Neuronal stem cell (in vitro differentiated cells): ENCODE measurements around the gene NUS1.

ENCODE experiments used
- DNase-seq: peaks from one replicate; pipeline ENCODE4 v3.0.0-alpha.2; 2013; ENCODE audit warnings: low spot score
- H2AFZ ChIP-seq: one replicate; pipeline ENCODE4 v1.6.1; 2013; ENCODE audit warnings: mild to moderate bottlenecking, low read length, inconsistent platforms
- H2AK5ac ChIP-seq: 2 replicates; pipeline ENCODE4 v1.6.1; 2013; ENCODE audit warnings: low read depth, mild to moderate bottlenecking, inconsistent platforms, low read length, moderate library complexity, mixed read lengths
- H2BK120ac ChIP-seq: 2 replicates; pipeline ENCODE4 v1.6.1; 2013; ENCODE audit warnings: low read depth, mild to moderate bottlenecking, inconsistent platforms, low read length, moderate library complexity, mixed read lengths
- H2BK12ac ChIP-seq: one replicate; pipeline ENCODE4 v1.6.1; 2013; ENCODE audit warnings: low read length, inconsistent platforms
- H2BK15ac ChIP-seq: 2 replicates; pipeline ENCODE4 v1.6.1; 2013; ENCODE audit warnings: mild to moderate bottlenecking, low read length, inconsistent platforms, mixed read lengths
- H2BK5ac ChIP-seq: one replicate; pipeline ENCODE4 v1.6.1; 2013; ENCODE audit warnings: inconsistent platforms, mild to moderate bottlenecking, low read length, moderate library complexity
- H3K14ac ChIP-seq: one replicate; pipeline ENCODE4 v1.6.1; 2013; ENCODE audit warnings: low read length, inconsistent platforms
- H3K18ac ChIP-seq: 2 replicates; pipeline ENCODE4 v1.6.1; 2013; ENCODE audit warnings: low read length, inconsistent platforms
- H3K23ac ChIP-seq: 2 replicates; pipeline ENCODE4 v1.6.1; 2013; ENCODE audit warnings: low read depth, mild to moderate bottlenecking, mixed read lengths, low read length, inconsistent platforms; ENCODE audit not compliant: poor library complexity
- H3K27ac ChIP-seq: replicated peaks from 3 replicates; pipeline ENCODE4 v1.5.1; 2013; ENCODE audit warnings: low read length, inconsistent platforms
- H3K27me3 ChIP-seq, 3 experiments: 2 replicates each; pipeline ENCODE4 v1.6.1; 2013; ENCODE audit warnings: low read length in 3 of 3, mild to moderate bottlenecking in 2 of 3, inconsistent platforms in 1 of 3, low read depth in 1 of 3, mixed read lengths in 1 of 3, moderate library complexity in 1 of 3; ENCODE audit not compliant: control insufficient read depth in 3 of 3, insufficient read depth in 3 of 3
- H3K36me3 ChIP-seq, 2 donors: replicated peaks in 1 of 2; 2 replicates each; pipeline ENCODE4 v1.6.1; 2013; ENCODE audit warnings: low read length in 2 of 2; ENCODE audit not compliant: control insufficient read depth in 2 of 2, insufficient read depth in 2 of 2
- H3K4ac ChIP-seq: 2 replicates; pipeline ENCODE4 v1.6.1; 2013; ENCODE audit warnings: inconsistent platforms, mild to moderate bottlenecking, low read length, moderate library complexity
- H3K4me1 ChIP-seq, 2 donors: 1 replicate in 1 of 2; 2 replicates in 1 of 2; pipeline ENCODE4 v1.6.1; 2013; ENCODE audit warnings: low read length in 2 of 2, low read depth in 1 of 2; ENCODE audit not compliant: control insufficient read depth in 2 of 2, insufficient read depth in 1 of 2
- H3K4me2 ChIP-seq: one replicate; pipeline ENCODE4 v1.6.1; 2013; ENCODE audit warnings: mild to moderate bottlenecking, low read length, inconsistent platforms; ENCODE audit not compliant: insufficient read depth, poor library complexity, severe bottlenecking
- H3K4me3 ChIP-seq, 2 donors: 2 replicates each; pipeline ENCODE4 v1.5.1; 2013; ENCODE audit warnings: low read length in 2 of 2, mild to moderate bottlenecking in 2 of 2, inconsistent platforms in 1 of 2, moderate library complexity in 1 of 2
- H3K79me1 ChIP-seq: one replicate; pipeline ENCODE4 v1.6.1; 2013; ENCODE audit warnings: low read depth, mild to moderate bottlenecking, inconsistent platforms, low read length, moderate library complexity
- H3K9ac ChIP-seq: one replicate; pipeline ENCODE4 v1.6.1; 2013; ENCODE audit warnings: mild to moderate bottlenecking, low read depth, low read length, inconsistent platforms; ENCODE audit not compliant: poor library complexity
- H3K9me3 ChIP-seq, 2 donors: replicated peaks in 1 of 2; 2 replicates each; pipeline versions ENCODE3 to v1.6.1; 2013; ENCODE audit warnings: low read length in 2 of 2, mild to moderate bottlenecking in 2 of 2, inconsistent platforms in 1 of 2, low read depth in 1 of 2, mixed read lengths in 1 of 2, moderate library complexity in 1 of 2; ENCODE audit not compliant: control insufficient read depth in 2 of 2, insufficient read depth in 1 of 2
- H4K8ac ChIP-seq: one replicate; pipeline ENCODE4 v1.6.1; 2013; ENCODE audit warnings: low read depth, mild to moderate bottlenecking, inconsistent platforms, low read length, moderate library complexity
- H4K91ac ChIP-seq: one replicate; pipeline ENCODE4 v1.6.1; 2013; ENCODE audit warnings: low read length, low read depth, mild to moderate bottlenecking, inconsistent platforms; ENCODE audit not compliant: poor library complexity
- WGBS, 2 donors: extraction: QIAGEN DNeasy Blood & Tissue Kit; methylation state at CpG; one replicate each; pipeline ENCODE4 v1.1.7; 2013; ENCODE audit warnings: missing lambda C conversion rate in 2 of 2, mixed read lengths in 1 of 2; ENCODE audit not compliant: insufficient read length in 2 of 2, insufficient replicate concordance in 1 of 2; ENCODE audit errors: extremely low coverage in 2 of 2; 5-methylcytosine and 5-hydroxymethylcytosine counted together

The NUS1 gene

GRCh38 chr6:117728626-117729025 lies 53.4 kb downstream of the NUS1 start:
- H2BK15ac ChIP-seq, result no peak overlapping the region
- no peak overlapping the region for H2AFZ ChIP-seq
- no peaks in the 10 kb centered on the region for H3K36me3 ChIP-seq
- no peak overlapping the region for H3K4me3 ChIP-seq
- no peaks in the 10 kb centered on the region for H3K4me1 ChIP-seq
- no peak overlapping the region for H4K8ac ChIP-seq
- H3K4ac ChIP-seq, result no peak overlapping the region
- H2BK5ac ChIP-seq, result no peak overlapping the region
- no peaks in the 10 kb centered on the region for H3K79me1 ChIP-seq
- H2AK5ac ChIP-seq, result no peak overlapping the region
- no peak overlapping the region for H3K27ac ChIP-seq
- no peak overlapping the region for H2BK120ac ChIP-seq
- no peak overlapping the region for H3K9ac ChIP-seq
- no peak overlapping the region for H3K14ac ChIP-seq
- H4K91ac ChIP-seq, result no peak overlapping the region
- WGBS, 2 donors, result no CpG with 5 or more reads among the region's 1 CpG
- H3K18ac ChIP-seq, result no peak overlapping the region
- H3K27me3 ChIP-seq, result no peaks in the 10 kb centered on the region
- no peak for DNase-seq
- H3K23ac ChIP-seq, result no peak overlapping the region
- no peak overlapping the region for H2BK12ac ChIP-seq
- no peak overlapping the region for H3K4me2 ChIP-seq
- no peaks in the 10 kb centered on the region for H3K9me3 ChIP-seq

GRCh38 chr6:117729613-117730012 lies 54.3 kb downstream of the NUS1 start:
- Histone ChIP-seq H4K8ac (no peak overlapping the region), H3K4me2 (no peak overlapping the region), H3K4me3 (no peak overlapping the region), H3K18ac (no peak overlapping the region), H3K27ac (no peak overlapping the region), H2BK5ac (no peak overlapping the region), H2BK120ac (no peak overlapping the region), H2AK5ac (no peak overlapping the region), H3K4ac (no peak overlapping the region), H3K36me3 (no peaks in the 10 kb centered on the region), H3K23ac (no peak overlapping the region), H4K91ac (no peak overlapping the region), H3K79me1 (no peaks in the 10 kb centered on the region), H2AFZ (no peak overlapping the region), H3K4me1 (no peaks in the 10 kb centered on the region), H3K14ac (no peak overlapping the region), H3K27me3 (no peaks in the 10 kb centered on the region), H3K9ac (no peak overlapping the region), H2BK15ac (no peak overlapping the region), H2BK12ac (no peak overlapping the region), H3K9me3 (no peaks in the 10 kb centered on the region)
- DNase-seq, result no peak
- no CpG with 5 or more reads among the region's 1 CpG for WGBS, 2 donors

- H3K18ac ChIP-seq, result no peak overlapping the region
- H4K8ac ChIP-seq, result no peak overlapping the region
- H2BK5ac ChIP-seq, result no peak overlapping the region
- H3K79me1 ChIP-seq, result no peaks in the 10 kb centered on the region
- no peak overlapping the region for H3K4me2 ChIP-seq
- no peak overlapping the region for H2AFZ ChIP-seq
- no peak overlapping the region for H2BK15ac ChIP-seq
- no peak for DNase-seq
- H3K4me1 ChIP-seq, result no peaks in the 10 kb centered on the region
- H2AK5ac ChIP-seq, result no peak overlapping the region
- H2BK120ac ChIP-seq, result no peak overlapping the region
- no peak overlapping the region for H3K14ac ChIP-seq
- no peak overlapping the region for H3K4ac ChIP-seq
- H3K9ac ChIP-seq, result no peak overlapping the region
- H3K36me3 ChIP-seq, result no peaks in the 10 kb centered on the region
- no peak overlapping the region for H2BK12ac ChIP-seq
- WGBS, 2 donors, result no CpG with 5 or more reads among the region's 1 CpG
- H3K27me3 ChIP-seq, result no peaks in the 10 kb centered on the region
- H3K9me3 ChIP-seq, result no peaks in the 10 kb centered on the region
- no peak overlapping the region for H3K4me3 ChIP-seq
- H4K91ac ChIP-seq, result no peak overlapping the region
- no peak overlapping the region for H3K23ac ChIP-seq
- no peak overlapping the region for H3K27ac ChIP-seq
These were observed 58.1 kb downstream of the NUS1 start for GRCh38 chr6:117733341-117733740.

GRCh38 chr6:117739869-117740268 lies 64.6 kb downstream of the NUS1 start:
- Histone ChIP-seq H3K4ac (no peak overlapping the region), H3K36me3 (no peaks in the 10 kb centered on the region), H3K27ac (no peak overlapping the region), H4K8ac (no peak overlapping the region), H3K18ac (no peak overlapping the region), H3K14ac (no peak overlapping the region), H2BK5ac (no peak overlapping the region), H2BK12ac (no peak overlapping the region), H3K4me3 (peak overlapping the region in 1 of 2 donors; percentile 20), H2AFZ (no peak overlapping the region), H3K9me3 (peaks cover 0 to 3% of the 10 kb centered on the region in 2 donors), H4K91ac (no peak overlapping the region), H3K4me1 (peaks cover 0 to 2% of the 10 kb centered on the region in 2 donors), H3K79me1 (no peaks in the 10 kb centered on the region), H2AK5ac (no peak overlapping the region), H3K23ac (peak overlapping the region; percentile 38), H2BK120ac (no peak overlapping the region), H3K27me3 (no peaks in the 10 kb centered on the region), H3K9ac (no peak overlapping the region), H3K4me2 (no peak overlapping the region), H2BK15ac (no peak overlapping the region)
- DNase-seq, result no peak
- WGBS, 2 donors, result no CpG with 5 or more reads among the region's 4 CpGs
